H9 (cell line): Measurements from ENCODE around the gene KLHL3. TPM values are rescaled to one million over a fixed set of nuclear protein-coding genes. Genes with fewer than 3 reads are reported as not detected.

ENCODE experiments used
- DNase-seq: peaks from one replicate; pipeline ENCODE4 v3.0.0-alpha.2; 2017
- H2AFZ ChIP-seq: one replicate; pipeline ENCODE4 v1.6.1; 2013; ENCODE audit warnings: mild to moderate bottlenecking, low read length, control low read depth, moderate library complexity
- H2AK5ac ChIP-seq: 2 replicates; pipeline ENCODE4 v1.6.1; 2013; ENCODE audit warnings: low read length, control low read depth, mixed read lengths; ENCODE audit not compliant: insufficient read length
- H2BK120ac ChIP-seq: one replicate; pipeline ENCODE4 v1.6.1; 2013; ENCODE audit warnings: low read depth, mild to moderate bottlenecking, low read length, control low read depth, inconsistent platforms; ENCODE audit not compliant: poor library complexity, severe bottlenecking
- H2BK12ac ChIP-seq: 2 replicates; pipeline ENCODE4 v1.6.1; 2013; ENCODE audit warnings: low read length, control low read depth, mixed read lengths, low read depth; ENCODE audit not compliant: insufficient read length
- H2BK15ac ChIP-seq: 2 replicates; pipeline ENCODE4 v1.6.1; 2013; ENCODE audit warnings: low read depth, low read length, control low read depth
- H2BK20ac ChIP-seq: one replicate; pipeline ENCODE4 v1.6.1; 2013; ENCODE audit warnings: low read depth, mild to moderate bottlenecking, low read length, control low read depth, inconsistent platforms; ENCODE audit not compliant: poor library complexity, severe bottlenecking
- H2BK5ac ChIP-seq: 2 replicates; pipeline ENCODE4 v1.6.1; 2013; ENCODE audit warnings: low read length, control low read depth, mixed read lengths; ENCODE audit not compliant: insufficient read length
- H3K14ac ChIP-seq: 2 replicates; pipeline ENCODE4 v1.6.1; 2013; ENCODE audit warnings: low read length, control low read depth; ENCODE audit not compliant: insufficient read depth
- H3K18ac ChIP-seq: 2 replicates; pipeline ENCODE4 v1.6.1; 2013; ENCODE audit warnings: low read depth, mild to moderate bottlenecking, mixed read lengths, low read length, control low read depth; ENCODE audit not compliant: insufficient read length
- H3K23ac ChIP-seq: 2 replicates; pipeline ENCODE4 v1.6.1; 2013; ENCODE audit warnings: low read length, control low read depth, mixed read lengths, low read depth; ENCODE audit not compliant: insufficient read length
- H3K23me2 ChIP-seq: 2 replicates; pipeline ENCODE4 v1.6.1; 2013; ENCODE audit warnings: low read depth, mild to moderate bottlenecking, mixed read lengths, low read length, control low read depth; ENCODE audit not compliant: insufficient read length, poor library complexity, severe bottlenecking
- H3K27ac ChIP-seq: 2 replicates; pipeline ENCODE4 v1.5.1; 2013; ENCODE audit warnings: low read length, control low read depth, mixed read lengths, low read depth; ENCODE audit not compliant: insufficient read length
- H3K27me3 ChIP-seq: 2 replicates; pipeline ENCODE4 v1.6.1; 2013; ENCODE audit warnings: low read length, control low read depth, inconsistent platforms; ENCODE audit not compliant: insufficient read depth
- H3K4ac ChIP-seq: 2 replicates; pipeline ENCODE4 v1.6.1; 2013; ENCODE audit warnings: low read depth, mild to moderate bottlenecking, control low read depth, inconsistent platforms, low read length, moderate library complexity
- H3K4me1 ChIP-seq: 2 replicates; pipeline ENCODE4 v1.6.1; 2013; ENCODE audit warnings: low read length, control low read depth, inconsistent platforms; ENCODE audit not compliant: insufficient read depth
- H3K4me2 ChIP-seq: 2 replicates; pipeline ENCODE4 v1.6.1; 2013; ENCODE audit warnings: low read length, control low read depth, mixed read lengths; ENCODE audit not compliant: insufficient read length, insufficient read depth
- H3K56ac ChIP-seq: 2 replicates; pipeline ENCODE4 v1.6.1; 2013; ENCODE audit warnings: low read depth, mild to moderate bottlenecking, mixed read lengths, low read length, control low read depth; ENCODE audit not compliant: insufficient read length
- H3K79me1 ChIP-seq: 2 replicates; pipeline ENCODE4 v1.6.1; 2013; ENCODE audit warnings: low read depth, mild to moderate bottlenecking, moderate library complexity, low read length, control low read depth, inconsistent platforms; ENCODE audit not compliant: insufficient read depth, poor library complexity, severe bottlenecking
- H3K79me2 ChIP-seq: 2 replicates; pipeline ENCODE4 v1.6.1; 2013; ENCODE audit warnings: low read length, control low read depth, inconsistent platforms; ENCODE audit not compliant: insufficient read depth
- H3K9ac ChIP-seq: 2 replicates; pipeline ENCODE4 v1.6.1; 2013; ENCODE audit warnings: low read length, control low read depth, mixed read lengths; ENCODE audit not compliant: insufficient read length; ENCODE audit errors: extremely low read depth
- H3K9me3 ChIP-seq: one replicate; pipeline ENCODE4 v1.6.1; 2013; ENCODE audit warnings: low read depth, low read length, inconsistent platforms; ENCODE audit not compliant: control insufficient read depth
- H3T11ph ChIP-seq: one replicate; pipeline ENCODE4 v1.6.1; 2013; ENCODE audit warnings: mild to moderate bottlenecking, low read length, control low read depth, inconsistent platforms
- H4K20me1 ChIP-seq: one replicate; pipeline ENCODE4 v1.6.1; 2013; ENCODE audit not compliant: control insufficient read depth, insufficient read length, insufficient read depth
- H4K5ac ChIP-seq: 2 replicates; pipeline ENCODE4 v1.6.1; 2013; ENCODE audit warnings: low read depth, mild to moderate bottlenecking, mixed read lengths, low read length, control low read depth; ENCODE audit not compliant: insufficient read length
- H4K8ac ChIP-seq: replicated peaks from 2 replicates; pipeline ENCODE4 v1.6.1; 2013; ENCODE audit warnings: low read length, control low read depth, mixed read lengths, low read depth; ENCODE audit not compliant: insufficient read length
- H4K91ac ChIP-seq: 2 replicates; pipeline ENCODE4 v1.6.1; 2013; ENCODE audit warnings: low read depth, mild to moderate bottlenecking, moderate library complexity, mixed read lengths, low read length, control low read depth; ENCODE audit not compliant: insufficient read length
- H3K27ac Mint-ChIP-seq, 3 experiments: 2 replicates in 2 of 3; 3 replicates in 1 of 3; pipeline ENCODE4 v1.8.0; 2020 to 2021; ENCODE audit warnings: mixed read lengths in 3 of 3, mild to moderate bottlenecking in 1 of 3, moderate library complexity in 1 of 3
- H3K27me3 Mint-ChIP-seq: 2 replicates; pipeline ENCODE4 v1.8.0; 2021; ENCODE audit warnings: low read depth, mild to moderate bottlenecking, moderate library complexity, mixed read lengths
- H3K36me3 Mint-ChIP-seq, 3 experiments: 2 replicates in 2 of 3; 3 replicates in 1 of 3; pipeline ENCODE4 v1.8.0; 2020 to 2021; ENCODE audit warnings: low read depth in 3 of 3, mixed read lengths in 3 of 3; ENCODE audit not compliant: insufficient read depth in 1 of 3
- H3K4me1 Mint-ChIP-seq, 2 experiments: 2 replicates each; pipeline ENCODE4 v1.8.0; 2020; ENCODE audit warnings: mixed read lengths in 2 of 2
- H3K4me3 Mint-ChIP-seq, 2 experiments: 2 replicates in 1 of 2; 3 replicates in 1 of 2; pipeline ENCODE4 v1.8.0; 2020 to 2021; ENCODE audit warnings: mild to moderate bottlenecking in 2 of 2, mixed read lengths in 2 of 2, moderate library complexity in 1 of 2
- H3K9me3 Mint-ChIP-seq, 2 experiments: 2 replicates in 1 of 2; 3 replicates in 1 of 2; pipeline ENCODE4 v1.8.0; 2020; ENCODE audit warnings: mild to moderate bottlenecking in 2 of 2, mixed read lengths in 2 of 2, moderate library complexity in 1 of 2
- CTCF ChIP-seq: fragments of 200-600 bp; sonication (generic); conservative IDR thresholded peaks from 3 replicates; pipeline ENCODE4 v1.8.0; 2021; ENCODE audit warnings: antibody characterized with exemption, mild to moderate bottlenecking
- WGBS: extraction: QIAGEN DNeasy Blood & Tissue Kit; methylation state at CpG from one replicate; pipeline ENCODE4 v1.1.7; 2013; ENCODE audit warnings: missing lambda C conversion rate, low lambda C conversion rate, mixed read lengths; ENCODE audit not compliant: insufficient read length; ENCODE audit errors: extremely low coverage; 5-methylcytosine and 5-hydroxymethylcytosine counted together
- total RNA-seq: library from RNA; stranded (reverse); gene quantifications from 2 replicates; pipeline ENCODE4 v1.2.1, GENCODE V29; 2021

The KLHL3 gene
- total RNA-seq, 1 experiment from 2014 or later, result 12.8 TPM

- Histone ChIP-seq H3K23ac (no peak overlapping the region), H3K27me3 (no peaks in the 10 kb centered on the region), H3K9me3 (no peaks in the 10 kb centered on the region), H4K5ac (no peak overlapping the region), H4K20me1 (no peaks in the 10 kb centered on the region), H3K4ac (no peak overlapping the region), H2BK12ac (no peak overlapping the region), H2BK120ac (no peak overlapping the region), H3K14ac (no peak overlapping the region), H3K9ac (no peak overlapping the region), H3T11ph (no peak overlapping the region), H3K79me2 (no peaks in the 10 kb centered on the region), H3K79me1 (no peaks in the 10 kb centered on the region), H2BK5ac (no peak overlapping the region), H4K91ac (no peak overlapping the region), H3K18ac (no peak overlapping the region), H3K56ac (no peak overlapping the region), H2BK15ac (no peak overlapping the region), H3K27ac (no peak overlapping the region), H3K23me2 (no peaks in the 10 kb centered on the region), H2AFZ (no peak overlapping the region), H2BK20ac (no peak overlapping the region), H3K4me2 (no peak overlapping the region), H4K8ac (no peak overlapping the region), H2AK5ac (no peak overlapping the region), H3K4me1 (no peaks in the 10 kb centered on the region)
- Mint-ChIP-seq H3K4me3 (no peak overlapping the region), H3K27ac (no peak overlapping the region), H3K4me1 (peaks cover 13 to 14% of the 10 kb centered on the region in 2 experiments), H3K36me3 (peaks cover under 1 to 5% (median 1%) of the 10 kb centered on the region in 3 experiments; a peak in 4 of 7 replicates), H3K27me3 (no peaks in the 10 kb centered on the region), H3K9me3 (no peaks in the 10 kb centered on the region)
- DNase-seq, result no peak
- no peak for TF ChIP-seq CTCF
- WGBS, result no CpG with 5 or more reads among the region's 3 CpGs
Observed at GRCh38 chr5:137627293-137627692, 108.6 kb downstream of the KLHL3 start.
